ENCODE data around the gene OXLD1. TPM values are rescaled to one million over a fixed set of nuclear protein-coding genes. Genes with fewer than 3 reads are reported as not detected.

OXLD1 gene
- total RNA-seq, 1 donor = 23.7 TPM

DNA sequence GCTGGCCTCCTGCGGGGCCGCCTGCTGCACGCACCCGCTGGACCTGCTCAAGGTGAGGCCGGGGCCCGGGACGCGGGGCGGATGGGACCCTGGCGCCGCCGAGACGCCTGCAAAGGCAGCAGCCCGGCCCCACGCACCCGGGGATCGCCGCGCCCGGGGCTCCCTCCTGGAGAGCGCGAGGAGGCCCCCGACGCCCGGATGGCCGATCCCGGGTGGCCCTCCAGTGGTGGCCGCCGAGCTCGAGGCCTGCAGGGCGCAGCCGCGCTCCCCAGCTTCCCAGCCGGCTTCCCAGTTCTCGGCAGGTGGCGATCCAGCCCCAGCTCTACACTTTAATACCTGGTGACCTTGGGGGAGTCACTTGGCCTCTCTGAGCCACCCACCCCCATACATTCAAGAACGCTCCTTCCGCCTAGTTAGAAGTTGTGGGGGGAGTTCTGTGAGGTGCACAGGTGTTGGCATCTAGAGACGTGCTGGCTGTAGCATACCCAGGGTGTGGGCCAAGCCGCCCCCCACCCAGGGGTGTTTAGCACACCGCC is 46.1 kb upstream of the OXLD1 start:
- peak overlapping the region; percentile 66 for H3K4me3 ChIP-seq (ENCODE audit: low read depth, low read length)
- TF ChIP-seq, protein P1, sequence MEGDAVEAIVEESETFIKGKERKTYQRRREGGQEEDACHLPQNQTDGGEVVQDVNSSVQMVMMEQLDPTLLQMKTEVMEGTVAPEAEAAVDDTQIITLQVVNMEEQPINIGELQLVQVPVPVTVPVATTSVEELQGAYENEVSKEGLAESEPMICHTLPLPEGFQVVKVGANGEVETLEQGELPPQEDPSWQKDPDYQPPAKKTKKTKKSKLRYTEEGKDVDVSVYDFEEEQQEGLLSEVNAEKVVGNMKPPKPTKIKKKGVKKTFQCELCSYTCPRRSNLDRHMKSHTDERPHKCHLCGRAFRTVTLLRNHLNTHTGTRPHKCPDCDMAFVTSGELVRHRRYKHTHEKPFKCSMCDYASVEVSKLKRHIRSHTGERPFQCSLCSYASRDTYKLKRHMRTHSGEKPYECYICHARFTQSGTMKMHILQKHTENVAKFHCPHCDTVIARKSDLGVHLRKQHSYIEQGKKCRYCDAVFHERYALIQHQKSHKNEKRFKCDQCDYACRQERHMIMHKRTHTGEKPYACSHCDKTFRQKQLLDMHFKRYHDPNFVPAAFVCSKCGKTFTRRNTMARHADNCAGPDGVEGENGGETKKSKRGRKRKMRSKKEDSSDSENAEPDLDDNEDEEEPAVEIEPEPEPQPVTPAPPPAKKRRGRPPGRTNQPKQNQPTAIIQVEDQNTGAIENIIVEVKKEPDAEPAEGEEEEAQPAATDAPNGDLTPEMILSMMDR (IDR thresholded peaks at IDR 0.05; ENCODE audit: insufficient read depth, low read depth, low read length) = peak; percentile 2
- DNase-seq (ENCODE audit: low read depth) = no peak

DNA sequence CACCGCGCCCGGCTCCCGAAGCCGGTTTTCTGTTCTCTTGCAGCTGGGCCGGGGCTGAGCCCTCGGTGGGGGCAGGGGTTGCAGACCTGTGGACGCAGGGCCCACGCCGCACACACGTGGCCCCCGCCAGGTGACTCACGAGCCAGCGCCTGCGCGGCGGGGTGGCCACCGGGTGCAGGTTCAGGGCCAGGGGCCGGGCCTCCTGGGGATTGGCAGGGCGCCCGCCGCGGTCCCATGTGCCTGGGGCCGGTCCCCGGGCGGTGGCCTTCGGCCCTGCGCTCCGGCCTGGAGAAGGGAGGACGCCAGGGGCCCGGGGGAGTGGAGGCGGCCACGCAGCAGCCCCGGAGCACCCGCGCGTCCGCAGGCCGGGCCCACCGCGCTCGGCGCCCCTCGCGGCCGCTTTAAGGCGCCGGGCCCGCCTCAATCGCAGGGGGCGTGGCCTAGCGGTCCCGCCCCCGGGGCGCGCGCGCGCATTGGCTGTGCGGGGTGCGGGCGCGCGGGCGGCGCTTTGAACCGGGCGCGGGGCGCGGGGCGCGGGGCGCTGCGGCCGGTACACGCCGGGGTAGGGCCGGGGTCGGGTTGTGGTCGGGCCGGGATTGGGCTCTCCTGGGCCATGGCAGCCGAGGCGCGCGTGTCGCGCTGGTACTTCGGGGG is 45.5 kb upstream of the OXLD1 start, which contains the start of gene SLC25A10:
TSS of gene SLC25A10 (plus strand) at position 471 of the 654 bp plus-strand sequence. CDS start at position 614, 143 bp downstream.
- TF ChIP-seq, protein P1 (IDR thresholded peaks at IDR 0.05; ENCODE audit: insufficient read depth, low read depth, low read length) = no peak
- H3K4me3 ChIP-seq (ENCODE audit: low read depth, low read length) = peak within 1 kb of the TSS; percentile 66
- peak; percentile 68 for DNase-seq (ENCODE audit: low read depth)

DNA sequence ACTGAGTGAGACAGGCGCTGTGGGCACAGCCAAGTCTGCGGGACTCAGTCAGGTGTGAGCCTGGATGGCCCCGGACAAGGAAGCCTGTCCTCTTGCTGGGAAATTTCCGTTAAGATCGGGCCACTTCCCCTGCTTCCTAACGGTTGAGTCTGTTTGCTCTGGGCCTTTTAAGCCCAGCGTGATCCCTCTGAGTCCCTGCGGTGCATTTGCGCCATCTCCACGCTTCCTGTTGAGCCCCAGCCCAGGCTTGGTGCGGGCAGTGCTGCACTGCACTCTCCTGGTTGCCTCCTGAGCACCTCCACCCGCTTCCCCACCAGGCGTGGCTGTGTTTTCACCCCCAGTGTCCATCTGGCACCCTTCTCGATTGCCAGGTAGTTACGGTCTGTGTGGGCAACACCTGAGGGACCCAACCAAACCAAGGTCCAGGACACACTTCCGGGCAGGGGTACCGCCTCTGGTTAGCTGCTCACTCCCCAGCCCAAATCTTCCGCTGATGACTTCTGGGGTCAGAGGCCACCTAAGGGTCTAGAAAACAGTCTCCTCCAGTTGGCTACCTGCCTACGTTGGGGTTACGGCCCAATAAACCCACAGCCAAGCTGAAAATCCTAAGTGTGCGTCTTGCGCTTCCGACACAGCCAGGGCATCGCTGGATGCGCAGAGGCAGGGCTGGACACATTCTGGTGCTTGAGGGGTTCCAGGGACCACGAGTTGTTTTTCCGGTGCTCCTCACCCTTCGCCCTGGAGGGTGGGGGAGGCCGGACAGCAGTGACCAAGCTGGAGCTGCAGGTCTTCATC is 44.3 kb upstream of the OXLD1 start:
- H3K4me3 ChIP-seq (ENCODE audit: low read depth, low read length) = no peak overlapping the region
- TF ChIP-seq, protein P1 (IDR thresholded peaks at IDR 0.05; ENCODE audit: insufficient read depth, low read depth, low read length) = no peak
- peak; percentile 35 for DNase-seq (ENCODE audit: low read depth)

DNA sequence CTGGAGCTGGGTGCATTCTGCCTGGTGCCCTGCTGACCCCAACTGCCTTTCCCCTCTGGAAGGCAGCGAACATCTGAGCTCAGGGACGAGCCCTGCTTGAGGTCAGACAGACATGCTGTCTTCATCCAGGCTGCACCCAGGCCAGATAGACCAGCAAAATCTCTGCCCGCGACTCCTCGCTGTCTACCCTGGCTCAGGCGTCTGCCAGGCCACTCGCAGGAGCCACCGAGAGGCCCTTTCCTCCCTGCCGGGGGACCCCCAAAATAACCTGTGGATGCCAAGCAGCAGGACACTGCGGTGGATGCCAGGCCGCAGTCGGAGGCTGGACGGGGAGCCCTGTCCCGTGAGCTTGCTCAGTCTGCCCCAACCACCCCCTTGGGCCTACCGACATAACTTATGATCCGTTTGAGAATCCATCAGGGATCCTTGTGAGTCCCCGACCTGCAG is 42.4 kb upstream of the OXLD1 start:
- DNase-seq (ENCODE audit: low read depth) = no peak
- no peak overlapping the region for H3K4me3 ChIP-seq (ENCODE audit: low read depth, low read length)
- TF ChIP-seq, protein P1 (IDR thresholded peaks at IDR 0.05; ENCODE audit: insufficient read depth, low read depth, low read length) = no peak

DNA sequence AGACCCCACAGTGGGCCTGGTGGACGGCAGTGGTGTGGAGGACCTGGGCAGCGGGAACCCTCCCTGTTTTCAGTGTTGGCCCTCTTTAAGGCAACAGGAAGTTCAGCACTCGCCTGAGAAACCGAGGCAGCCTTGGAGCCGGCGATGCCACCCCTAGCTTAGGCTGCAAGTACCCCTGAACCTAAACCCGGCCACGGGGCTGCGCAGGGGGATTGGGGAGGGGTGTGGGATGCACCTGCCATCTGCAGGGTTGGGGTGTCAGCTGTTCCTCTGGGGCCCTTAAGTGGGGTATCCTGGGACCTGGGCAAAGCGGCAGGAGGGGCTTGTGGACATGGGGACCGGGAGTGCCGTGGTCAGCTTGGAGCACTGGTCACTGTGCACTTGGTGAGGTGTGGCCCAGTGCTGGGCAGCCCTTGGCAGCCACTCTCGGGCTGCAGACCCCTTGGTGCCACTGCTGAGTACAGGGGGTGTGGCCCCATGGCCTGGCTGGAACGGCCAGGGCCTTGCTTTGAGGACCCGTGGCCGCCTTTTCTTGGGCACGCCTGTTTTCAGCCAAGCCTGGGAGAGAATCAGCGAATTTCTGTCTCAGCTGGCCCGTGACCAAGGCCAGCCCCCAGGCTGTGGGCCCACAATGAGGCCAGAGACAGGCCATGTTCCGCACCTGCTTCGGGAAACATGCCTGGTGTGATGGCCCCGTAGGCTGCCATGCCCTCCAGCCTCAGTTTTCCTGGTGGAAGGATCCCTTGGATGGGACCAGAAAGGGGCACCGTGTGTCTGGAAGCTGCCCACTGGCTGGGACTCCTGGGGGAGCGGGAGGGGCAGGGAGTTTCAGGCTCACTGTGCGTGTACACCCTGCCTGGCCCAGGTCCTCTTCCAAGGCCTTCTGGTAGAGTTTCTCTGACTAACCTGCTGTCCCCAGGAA is 41.6 kb upstream of the OXLD1 start:
- H3K4me3 ChIP-seq (ENCODE audit: low read depth, low read length) = no peak overlapping the region
- TF ChIP-seq, protein P1 (IDR thresholded peaks at IDR 0.05; ENCODE audit: insufficient read depth, low read depth, low read length) = no peak
- DNase-seq (ENCODE audit: low read depth) = no peak
